HG03064 (cell line): ENCODE measurements around the gene TEKTIP1.
"Not testable (repeated sequence)": the region's sequence is repeated elsewhere in the genome, so short reads cannot be mapped to it uniquely, and the experiment has no call there.

Experiments used
- ATAC-seq: cut with Tn5 transposase; IDR thresholded peaks from one replicate; pipeline ENCODE4 v1.9.1; 2021; ENCODE audit warnings: low read depth; ENCODE audit not compliant: unreplicated experiment

Gene TEKTIP1

GRCh38 chr19:3555653-3556422 is 16.9 kb downstream of the TEKTIP1 start:
- no peak for ATAC-seq

DNA sequence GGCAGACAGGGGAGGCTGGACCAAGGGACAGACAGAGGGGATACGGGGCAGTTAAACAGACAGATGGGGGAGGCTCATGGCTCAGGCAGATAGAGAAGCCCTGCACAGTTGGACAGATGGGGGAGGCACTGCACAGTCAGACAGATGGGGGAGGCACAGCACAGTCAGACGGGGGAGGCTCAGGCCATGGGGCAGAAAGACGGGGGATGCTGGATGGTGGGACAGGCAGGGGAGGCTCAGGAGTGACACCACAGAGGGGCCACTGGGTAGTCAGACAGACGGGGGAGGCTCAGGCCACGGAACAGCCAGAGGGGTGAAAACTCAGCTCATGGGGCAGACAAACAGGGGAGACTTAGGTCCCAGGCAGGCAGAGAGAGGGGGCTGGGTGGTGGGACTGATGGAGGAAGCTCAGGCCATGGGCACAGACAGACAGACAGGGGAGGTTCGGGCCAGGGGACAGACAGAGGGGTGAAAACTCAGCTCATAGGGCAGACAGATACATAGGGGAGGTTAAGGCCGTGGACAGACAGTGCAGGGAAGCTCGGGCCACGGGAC is 17.5 kb downstream of the TEKTIP1 start:
- ATAC-seq: no peak

- ATAC-seq: peak; percentile 31
Measured at GRCh38 chr19:3556978-3557460, 18.0 kb downstream of the TEKTIP1 start.

GRCh38 chr19:3557461-3558248 is 18.7 kb downstream of the TEKTIP1 start, which contains the start of gene MFSD12:
Gene MFSD12, minus strand, starts transcription at chr19:3557586. Its CDS starts 183 bp downstream, at chr19:3557403.
- ATAC-seq: peak; percentile 63

- ATAC-seq: no peak
Measured at GRCh38 chr19:3563709-3564524, 24.9 kb downstream of the TEKTIP1 start.

DNA sequence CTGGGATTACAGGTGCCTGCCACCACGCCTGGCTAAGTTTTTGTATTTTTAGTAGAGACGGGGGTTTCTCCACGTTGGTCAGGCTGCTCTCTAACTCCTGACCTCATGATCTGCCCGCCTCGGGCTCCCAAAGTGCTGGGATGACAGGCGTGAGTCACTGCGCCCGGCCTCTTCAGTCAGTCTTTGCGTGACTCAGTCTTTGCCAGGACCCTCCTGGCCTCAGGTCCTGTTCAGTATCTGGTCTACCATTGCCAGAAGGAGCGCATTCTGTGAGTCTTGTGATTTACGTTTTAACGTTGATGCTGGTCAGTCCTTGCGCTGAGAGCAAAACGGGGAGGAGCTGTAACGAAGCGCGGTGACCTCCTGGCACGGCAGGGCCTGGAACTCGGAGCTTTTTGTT is 26.2 kb downstream of the TEKTIP1 start:
- no peak for ATAC-seq

GRCh38 chr19:3570042-3570441 is 31.1 kb downstream of the TEKTIP1 start:
- ATAC-seq: not testable (repeated sequence)

DNA sequence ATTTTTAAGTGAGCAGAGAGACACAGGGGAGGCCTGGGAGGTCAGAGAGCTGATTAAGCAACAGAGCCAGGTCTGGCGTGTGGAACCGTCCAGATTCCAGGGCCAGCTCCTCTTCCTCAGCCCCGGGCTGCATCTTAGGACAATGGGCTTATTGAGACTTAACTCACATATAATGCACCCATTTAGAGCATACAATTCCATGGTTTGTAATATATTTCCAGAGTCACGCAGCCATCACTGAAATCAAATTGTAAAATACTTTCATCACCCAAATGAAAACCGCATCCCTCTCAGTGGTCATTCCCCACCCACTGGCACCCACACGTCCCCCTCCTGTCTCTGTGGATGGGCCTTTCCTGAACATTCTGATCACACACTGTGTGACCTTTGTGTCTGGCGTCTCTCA is 31.6 kb downstream of the TEKTIP1 start:
- no peak for ATAC-seq

DNA sequence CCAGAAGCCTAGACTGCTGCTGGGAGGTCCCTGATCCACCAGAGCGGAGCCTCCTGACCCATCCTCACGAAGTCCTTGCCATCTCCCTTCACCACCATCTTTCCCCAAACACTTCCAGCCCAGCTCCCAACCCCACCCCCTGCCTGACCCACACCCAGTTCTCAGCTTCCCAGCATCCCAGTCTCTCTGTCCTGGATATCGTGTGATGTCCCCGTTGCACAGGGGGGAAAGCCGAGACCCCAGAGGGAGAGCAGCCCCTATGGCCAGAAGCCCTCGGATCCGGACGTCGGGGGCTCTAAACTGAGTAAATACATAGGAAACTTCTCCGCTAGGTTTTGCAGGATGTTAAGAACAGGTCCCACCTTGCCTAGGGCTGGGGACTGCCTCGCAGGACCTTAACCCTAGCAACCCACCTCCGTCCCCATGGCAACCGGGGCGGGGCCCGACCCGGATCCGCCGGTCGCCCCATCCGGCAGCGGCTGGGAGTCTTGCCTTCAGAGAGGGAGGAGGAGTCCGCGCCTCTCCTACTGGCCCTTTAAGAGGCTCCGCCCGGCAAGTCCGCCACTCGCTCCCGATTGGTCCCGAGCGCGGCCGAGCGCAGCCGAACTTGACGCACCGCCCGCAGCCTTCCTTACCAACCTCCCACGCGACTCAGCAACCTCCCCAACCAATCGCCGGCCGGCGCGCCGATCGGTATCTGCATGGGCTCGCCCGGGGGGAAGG is 33.3 kb downstream of the TEKTIP1 start:
- peak; percentile 84 for ATAC-seq

DNA sequence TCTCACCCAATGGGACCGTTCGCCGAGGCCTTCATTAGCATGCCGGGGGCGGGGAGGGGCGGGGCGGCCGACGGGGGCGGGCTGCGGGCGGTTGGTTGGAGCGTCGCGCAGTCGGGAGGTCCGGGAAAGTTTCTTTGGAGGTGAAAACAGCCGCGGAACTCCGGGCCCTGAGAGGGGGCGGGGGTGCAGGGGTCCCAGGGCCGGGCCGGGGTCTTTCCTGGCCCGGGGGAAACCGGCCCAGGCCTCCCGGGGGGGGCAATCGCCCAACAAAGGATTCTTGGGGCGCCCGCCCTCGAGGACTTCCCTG is 33.8 kb downstream of the TEKTIP1 start, which contains the start of gene HMG20B:
TSS of gene HMG20B (plus strand) at position 90 of the 307 bp plus-strand sequence. CDS start 366 bp downstream, outside the sequence.
- no peak for ATAC-seq

DNA sequence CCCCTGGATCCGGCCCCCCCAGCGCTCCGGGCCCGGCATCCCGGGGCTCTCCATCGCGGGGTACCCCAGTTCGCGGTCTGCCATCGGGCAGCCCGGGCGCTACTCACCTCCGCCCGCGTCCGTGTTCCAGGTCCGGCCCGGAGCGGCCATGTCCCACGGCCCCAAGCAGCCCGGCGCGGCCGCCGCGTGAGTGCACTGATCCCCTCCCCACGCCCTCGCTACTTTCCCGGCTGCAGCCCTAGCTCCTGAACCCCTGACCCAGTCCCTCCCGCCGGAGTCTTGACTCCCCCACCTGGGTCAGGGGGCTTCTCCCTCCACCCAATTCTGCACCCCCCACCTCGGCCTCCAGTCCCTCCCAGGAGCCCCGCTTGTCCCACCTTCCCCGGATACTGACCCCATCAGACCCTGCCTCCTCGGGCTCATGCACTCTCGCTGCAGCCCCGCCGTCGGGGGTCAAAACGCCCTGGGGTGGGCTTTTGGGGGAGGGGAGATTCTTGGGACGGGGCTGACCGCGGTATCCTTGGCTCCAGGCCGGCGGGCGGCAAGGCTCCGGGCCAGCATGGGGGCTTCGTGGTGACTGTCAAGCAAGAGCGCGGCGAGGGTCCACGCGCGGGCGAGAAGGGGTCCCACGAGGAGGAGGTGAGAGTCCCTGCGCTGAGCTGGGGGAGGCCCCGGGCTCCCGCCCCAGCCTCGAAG is 34.3 kb downstream of the TEKTIP1 start:
- no peak for ATAC-seq

DNA sequence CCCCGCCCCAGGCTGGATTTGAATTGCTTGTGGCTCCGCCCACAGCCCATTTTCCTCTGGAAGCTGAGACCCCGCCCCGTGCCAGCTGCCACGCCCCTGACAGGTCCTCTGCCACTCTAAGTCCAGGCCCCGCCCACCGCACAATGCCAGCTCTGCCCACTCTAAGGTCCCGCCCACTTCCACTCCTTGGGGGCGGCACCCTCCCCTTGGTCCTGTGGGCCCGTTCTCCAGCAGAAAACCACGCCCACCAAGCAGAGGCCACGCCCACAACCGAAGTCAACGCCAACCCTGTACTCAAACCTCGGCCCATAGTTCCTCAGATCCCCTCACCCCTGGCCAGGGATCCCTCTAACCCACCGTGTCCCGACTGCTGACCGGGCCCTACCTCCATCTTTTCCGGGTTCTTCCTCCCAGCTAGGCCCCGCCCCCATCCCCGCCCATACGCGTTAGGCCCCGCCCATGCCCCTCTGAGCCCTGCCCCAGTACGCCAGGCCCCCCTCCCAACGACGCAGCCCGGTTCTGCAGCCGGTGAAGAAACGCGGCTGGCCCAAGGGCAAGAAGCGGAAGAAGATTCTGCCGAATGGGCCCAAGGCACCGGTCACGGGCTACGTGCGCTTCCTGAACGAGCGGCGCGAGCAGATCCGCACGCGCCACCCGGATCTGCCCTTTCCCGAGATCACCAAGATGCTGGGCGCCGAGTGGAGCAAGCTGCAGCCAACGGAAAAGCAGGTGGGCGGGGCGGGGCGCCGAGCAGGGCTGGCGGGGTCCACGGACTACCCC is 35.1 kb downstream of the TEKTIP1 start:
- ATAC-seq: no peak

- no peak for ATAC-seq
Measured at GRCh38 chr19:3575260-3575741, 36.3 kb downstream of the TEKTIP1 start.

DNA sequence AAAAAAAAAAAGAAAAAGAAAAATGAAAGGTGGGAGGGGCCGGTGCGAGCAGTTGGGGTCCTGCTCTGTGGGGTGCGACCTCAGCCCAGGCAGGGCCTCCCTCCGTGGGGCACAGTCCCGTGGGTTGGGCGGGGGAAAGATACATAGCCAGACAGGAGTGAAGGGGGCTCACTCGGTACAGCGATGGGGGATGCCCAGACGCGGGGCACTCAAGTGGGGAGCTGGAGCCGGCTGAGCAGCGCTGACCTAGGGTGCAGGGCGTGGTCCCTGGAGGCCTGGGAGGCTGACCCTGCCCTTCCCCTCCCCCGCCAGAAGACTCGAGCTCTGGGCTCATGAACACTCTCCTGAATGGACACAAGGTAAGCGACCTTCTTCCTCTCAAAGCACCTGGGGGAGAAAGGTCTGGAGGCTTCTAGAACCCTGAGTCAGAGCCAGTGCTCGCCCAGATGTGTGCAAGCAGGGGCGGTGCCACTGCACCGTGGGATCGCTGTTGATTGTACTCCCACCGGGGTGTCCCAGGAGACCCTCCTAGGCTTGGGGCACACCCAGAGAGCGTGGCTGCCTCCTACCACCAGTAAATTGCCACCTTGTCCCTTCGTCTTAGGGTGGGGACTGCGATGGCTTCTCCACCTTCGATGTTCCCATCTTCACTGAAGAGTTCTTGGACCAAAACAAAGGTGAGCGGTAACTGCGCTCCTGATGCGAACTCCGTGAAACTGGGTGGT is 37.1 kb downstream of the TEKTIP1 start:
- no peak for ATAC-seq

- ATAC-seq: no peak
Measured at GRCh38 chr19:3576696-3577443, 37.9 kb downstream of the TEKTIP1 start.

GRCh38 chr19:3577723-3578344 is 38.9 kb downstream of the TEKTIP1 start:
- ATAC-seq: no peak

- ATAC-seq: no peak
Measured at GRCh38 chr19:3578390-3578789, 39.4 kb downstream of the TEKTIP1 start.
